Measurements from ENCODE around the gene SPINT2. TPM values are rescaled to one million over a fixed set of nuclear protein-coding genes. Genes with fewer than 3 reads are reported as not detected.
"Not testable (repeated sequence)": the region's sequence is repeated elsewhere in the genome, so short reads cannot be mapped to it uniquely, and the experiment has no call there.

SPINT2 gene
- total RNA-seq, 1 donor from 2014 or later = 231 TPM

DNA sequence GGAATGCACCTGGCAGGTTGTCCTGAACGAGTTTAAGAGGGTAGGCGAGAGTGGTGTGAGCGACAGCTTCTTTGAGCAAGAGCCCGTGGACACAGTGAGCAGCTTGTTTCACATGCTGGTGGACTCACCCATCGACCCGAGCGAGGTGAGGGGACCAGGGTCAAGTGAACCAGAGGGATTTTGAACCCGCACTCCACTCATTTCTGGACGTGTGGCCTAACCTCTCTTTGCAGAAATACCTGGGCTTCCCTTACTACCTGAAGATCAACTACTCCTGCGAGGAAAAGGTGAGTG is 72.9 kb downstream of the SPINT2 start:
- no peaks in the 10 kb centered on the region for H3K27me3 ChIP-seq
- no peak for ATAC-seq
- H3K4me1 ChIP-seq = peaks cover 17% of the 10 kb centered on the region
- DNase-seq = no peak
- peak overlapping the region; percentile 73 for H3K27ac ChIP-seq
- H3K4me3 ChIP-seq = peak overlapping the region; percentile 79
- H3K9me3 ChIP-seq = no peaks in the 10 kb centered on the region
- no peaks in the 10 kb centered on the region for H3K36me3 ChIP-seq
- TF ChIP-seq, protein P1, sequence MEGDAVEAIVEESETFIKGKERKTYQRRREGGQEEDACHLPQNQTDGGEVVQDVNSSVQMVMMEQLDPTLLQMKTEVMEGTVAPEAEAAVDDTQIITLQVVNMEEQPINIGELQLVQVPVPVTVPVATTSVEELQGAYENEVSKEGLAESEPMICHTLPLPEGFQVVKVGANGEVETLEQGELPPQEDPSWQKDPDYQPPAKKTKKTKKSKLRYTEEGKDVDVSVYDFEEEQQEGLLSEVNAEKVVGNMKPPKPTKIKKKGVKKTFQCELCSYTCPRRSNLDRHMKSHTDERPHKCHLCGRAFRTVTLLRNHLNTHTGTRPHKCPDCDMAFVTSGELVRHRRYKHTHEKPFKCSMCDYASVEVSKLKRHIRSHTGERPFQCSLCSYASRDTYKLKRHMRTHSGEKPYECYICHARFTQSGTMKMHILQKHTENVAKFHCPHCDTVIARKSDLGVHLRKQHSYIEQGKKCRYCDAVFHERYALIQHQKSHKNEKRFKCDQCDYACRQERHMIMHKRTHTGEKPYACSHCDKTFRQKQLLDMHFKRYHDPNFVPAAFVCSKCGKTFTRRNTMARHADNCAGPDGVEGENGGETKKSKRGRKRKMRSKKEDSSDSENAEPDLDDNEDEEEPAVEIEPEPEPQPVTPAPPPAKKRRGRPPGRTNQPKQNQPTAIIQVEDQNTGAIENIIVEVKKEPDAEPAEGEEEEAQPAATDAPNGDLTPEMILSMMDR (IDR thresholded peaks at IDR 0.05) = no peak
- intact Hi-C loops (cut with DNase I) = no loop called here

DNA sequence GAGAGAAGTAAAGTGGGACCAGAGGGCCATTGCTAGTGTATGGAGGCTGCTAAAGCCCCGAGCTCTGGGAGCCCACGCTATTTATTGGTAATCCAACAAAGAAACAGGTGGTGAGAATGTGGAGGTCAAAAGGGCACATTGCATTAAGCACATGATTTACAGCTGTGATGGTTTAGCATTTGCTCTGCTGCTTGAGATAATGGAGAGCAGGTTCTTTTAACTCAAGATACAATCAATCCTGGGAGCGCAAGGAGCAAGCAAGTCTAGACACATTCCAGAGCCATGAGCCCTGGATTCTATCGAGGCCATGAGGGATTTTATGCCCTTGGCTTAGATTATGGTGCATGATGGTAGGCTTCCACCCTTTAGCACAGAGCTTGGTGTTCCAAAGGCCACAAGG is 74.6 kb downstream of the SPINT2 start:
- H3K4me3 ChIP-seq; H3K27me3 ChIP-seq; ATAC-seq; intact Hi-C loops (cut with DNase I); H3K27ac ChIP-seq; H3K9me3 ChIP-seq; DNase-seq; H3K36me3 ChIP-seq: not testable (repeated sequence)
- H3K4me1 ChIP-seq = peaks cover 17% of the 10 kb centered on the region

DNA sequence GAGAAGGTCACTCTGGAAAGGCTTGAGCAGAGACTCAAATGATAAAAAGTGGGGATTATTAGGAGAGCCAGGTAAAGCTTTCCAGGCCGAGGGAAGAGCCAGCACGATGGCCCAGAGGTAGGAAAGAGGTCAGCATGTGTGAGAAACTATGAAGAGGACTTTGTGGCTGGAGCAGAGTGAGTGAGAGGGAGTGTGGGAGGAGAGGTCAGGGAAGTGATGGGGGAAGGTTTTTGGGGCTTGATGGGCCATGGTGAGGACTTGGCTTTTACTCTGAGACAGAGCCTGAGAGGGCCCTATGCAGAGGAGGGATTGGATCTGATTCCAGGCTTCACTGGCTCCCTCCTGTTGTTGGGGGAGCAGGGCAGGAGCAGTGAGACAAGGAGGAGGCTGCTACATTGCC is 76.6 kb downstream of the SPINT2 start:
- Histone ChIP-seq H3K4me1 (peaks cover 13% of the 10 kb centered on the region), H3K27me3 (no peaks in the 10 kb centered on the region), H3K36me3 (no peaks in the 10 kb centered on the region), H3K27ac (no peak overlapping the region), H3K9me3 (no peaks in the 10 kb centered on the region), H3K4me3 (no peak overlapping the region)
- DNase-seq (no peak), ATAC-seq (no peak)
- intact Hi-C loops (cut with DNase I) = no loop called here
- TF ChIP-seq, protein P1 (IDR thresholded peaks at IDR 0.05) = no peak

Other genes starting within 250 kb of the SPINT2 start
- not detected for gene DPF1, start 40.4 kb upstream of the SPINT2 start, total RNA-seq
- gene PPP1R14A, start 8.2 kb upstream of the SPINT2 start, total RNA-seq = 113 TPM
- 63.0 TPM for gene C19orf33, start 39.7 kb downstream of the SPINT2 start, total RNA-seq
- gene YIF1B, start 51.4 kb downstream of the SPINT2 start, total RNA-seq = 37.3 TPM
- gene KCNK6, start 55.3 kb downstream of the SPINT2 start, total RNA-seq = 13.1 TPM
- 10.6 TPM for gene CATSPERG, start 71.3 kb downstream of the SPINT2 start, total RNA-seq
- 123 TPM for gene PSMD8, start 110.0 kb downstream of the SPINT2 start, total RNA-seq
- not detected for gene GGN, start 123.5 kb downstream of the SPINT2 start, total RNA-seq
- gene SPRED3, start 124.1 kb downstream of the SPINT2 start, total RNA-seq = 1.6 TPM
- gene FAM98C, start 138.5 kb downstream of the SPINT2 start, total RNA-seq = 16.2 TPM
- 7.6 TPM for gene RASGRP4, start 161.6 kb downstream of the SPINT2 start, total RNA-seq
- 6.5 TPM for gene RYR1, start 169.1 kb downstream of the SPINT2 start, total RNA-seq

Data from upper lobe of right lung (tissue), 1 donor.